A549 (cell line): Measurements from ENCODE around the gene PFDN2. TPM values are rescaled to one million over a fixed set of nuclear protein-coding genes. Genes with fewer than 3 reads are reported as not detected.
"Not testable (repeated sequence)": the region's sequence is repeated elsewhere in the genome, so short reads cannot be mapped to it uniquely, and the experiment has no call there.

Experiments used
- ATAC-seq, 2 experiments: fragments of 200-7000 bp in 1 of 2; fragments of >200 bp in 1 of 2; cut with Nextera tagmentation in 1 of 2; cut with Tn5 transposase in 1 of 2; 3 replicates each; pipeline versions ENCODE4 v1.8.0 to v1.9.1; 2018 to 2020; ENCODE audit warnings: mild to moderate bottlenecking in 1 of 2, moderate library complexity in 1 of 2
- CTCF ChIA-PET: fragments of 300-600 bp; sonication (Branson Sonifier 250); formaldehyde crosslinking; extraction: SDS; loops from one replicate; lab custom pipeline; 2021; ENCODE audit warnings: antibody characterized with exemption, inconsistent platforms; lab: Yijun Ruan, JAX
- POLR2A ChIA-PET: fragments of 350-600 bp; formaldehyde crosslinking; extraction: SDS; loops from one replicate; lab custom pipeline; 2021; ENCODE audit warnings: antibody characterized with exemption, inconsistent platforms; lab: Yijun Ruan, JAX
- DNase-seq, 2 experiments: peaks; one replicate each; pipeline versions ENCODE4 v3.0.0 to v3.0.0-alpha.2; 2011 to 2016; ENCODE audit warnings: low read depth in 1 of 2, low spot score in 1 of 2
- FAIRE-seq: peaks from 2 replicates; lab custom pipeline; 2011; peaks lifted over from hg19 to GRCh38; lab: Jason Lieb, UNC
- H3K27ac ChIP-seq, 2 experiments: fragments of >200 bp; sonication (Bioruptor Twin); formaldehyde crosslinking; 3 replicates each; pipeline ENCODE4 v1.5.1; 2016 to 2017
- H3K4me1 ChIP-seq: fragments of >200 bp; sonication (Bioruptor Twin); formaldehyde crosslinking; 3 replicates; pipeline ENCODE4 v1.6.1; 2016
- H3K4me2 ChIP-seq: fragments of >200 bp; sonication (Bioruptor Twin); formaldehyde crosslinking; 3 replicates; pipeline ENCODE4 v1.6.1; 2016
- H3K4me3 ChIP-seq: fragments of >200 bp; sonication (Bioruptor Twin); formaldehyde crosslinking; 3 replicates; pipeline ENCODE4 v1.5.1; 2016
- H3K9me3 ChIP-seq: fragments of >200 bp; sonication (Bioruptor Twin); formaldehyde crosslinking; 3 replicates; pipeline ENCODE4 v1.6.1; 2016
- BHLHE40 ChIP-seq: IDR thresholded peaks from 2 replicates; pipeline ENCODE4 v1.6.1; 2012; ENCODE audit warnings: low read depth, low read length, inconsistent platforms
- CHD2 ChIP-seq: fragments of 150-350 bp; IDR thresholded peaks from 2 replicates; pipeline ENCODE4 v1.6.1; 2014; ENCODE audit warnings: low read length; ENCODE audit not compliant: partially characterized antibody
- EHF ChIP-seq: fragments of 250-450 bp; sonication (Bioruptor Pico); IDR thresholded peaks from 2 replicates; pipeline ENCODE4 v1.5.0; 2020; ENCODE audit warnings: mild to moderate bottlenecking
- FOSB ChIP-seq: fragments of 250-450 bp; sonication (Bioruptor Pico); IDR thresholded peaks from 2 replicates; pipeline ENCODE4 v1.5.0; 2020; ENCODE audit warnings: mild to moderate bottlenecking, moderate library complexity
- FOSL2 ChIP-seq, 2 experiments: fragments of 450-650 bp in 1 of 2; fragments of >200 bp in 1 of 2; sonication (Bioruptor Twin) in 1 of 2; formaldehyde crosslinking; IDR thresholded peaks; 2 replicates each; pipeline versions ENCODE4 v1.5.0 to v1.6.1; 2016 to 2020; ENCODE audit warnings: mild to moderate bottlenecking in 1 of 2, moderate library complexity in 1 of 2
- GATA3 ChIP-seq: IDR thresholded peaks from 2 replicates; pipeline ENCODE4 v1.6.1; 2012; ENCODE audit warnings: borderline replicate concordance
- HEYL ChIP-seq: fragments of 250-450 bp; sonication (Bioruptor Pico); IDR thresholded peaks from 2 replicates; pipeline ENCODE4 v1.8.0; 2021; ENCODE audit warnings: mild to moderate bottlenecking, moderate library complexity
- HOXB13 ChIP-seq: fragments of 250-450 bp; sonication (Bioruptor Pico); IDR thresholded peaks from 2 replicates; pipeline ENCODE4 v1.5.0; 2020; ENCODE audit warnings: low read depth, mild to moderate bottlenecking, moderate library complexity
- JUNB ChIP-seq: fragments of >200 bp; sonication (Bioruptor Twin); formaldehyde crosslinking; IDR thresholded peaks from 2 replicates; pipeline ENCODE4 v1.6.1; 2016
- MAFK ChIP-seq: fragments of 450-650 bp; IDR thresholded peaks from 2 replicates; pipeline ENCODE4 v1.6.1; 2014; ENCODE audit not compliant: partially characterized antibody
- RAD21 ChIP-seq, 2 experiments: fragments of >200 bp in 1 of 2; sonication (Bioruptor Twin) in 1 of 2; formaldehyde crosslinking in 1 of 2; IDR thresholded peaks in 1 of 2; conservative IDR thresholded peaks in 1 of 2; 2 replicates in 1 of 2; 3 replicates in 1 of 2; pipeline ENCODE4 v1.6.1; 2012 to 2018; ENCODE audit warnings: inconsistent platforms in 1 of 2
- RNF2 ChIP-seq: fragments of 200-600 bp; sonication (generic); IDR thresholded peaks from 2 replicates; pipeline ENCODE4 v1.6.1; 2016; ENCODE audit warnings: low read depth, mild to moderate bottlenecking, antibody characterized with exemption, moderate library complexity, borderline replicate concordance
- SREBF2 ChIP-seq: fragments of 450-650 bp; IDR thresholded peaks from 2 replicates; pipeline ENCODE4 v1.6.1; 2014; ENCODE audit warnings: mild to moderate bottlenecking, moderate library complexity
- ZSCAN20 ChIP-seq: fragments of 250-450 bp; sonication (Bioruptor Pico); IDR thresholded peaks from 2 replicates; pipeline ENCODE4 v1.8.0; 2022; ENCODE audit warnings: mild to moderate bottlenecking, moderate library complexity
- WGBS: methylation state at CpG from one replicate; pipeline ENCODE4 v1.1.6; 2017; ENCODE audit errors: missing lambda C conversion rate; 5-methylcytosine and 5-hydroxymethylcytosine counted together
- polyA plus RNA-seq, 4 experiments: library from polyadenylated mRNA; depleted of rRNA in 3 of 4; stranded (reverse); fragments of >200 nt; fragmentation: RNase III in 1 of 4; extraction: RNeasy Plus Mini Kit Qiagen cat#74134 plus additional on column Dnase treatment in 1 of 4; gene quantifications; 2 replicates in 3 of 4; 3 replicates in 1 of 4; pipeline ENCODE4 v1.2.3, GENCODE V29; 2011 to 2017
- TF ChIP-seq, protein P1 (sequence below): fragments of >200 bp; sonication (Bioruptor Twin); formaldehyde crosslinking; IDR thresholded peaks from 3 replicates; pipeline ENCODE4 v1.5.1; 2016
- TF ChIP-seq, protein P2 (sequence below): fragments of >200 bp; sonication (Bioruptor Twin); formaldehyde crosslinking; IDR thresholded peaks from 2 replicates; pipeline ENCODE4 v1.6.1; 2016
- TF ChIP-seq, protein P3 (sequence below): IDR thresholded peaks from 2 replicates; pipeline ENCODE4 v1.6.1; 2012

Gene PFDN2
- polyA plus RNA-seq, 2 of the 4 experiments (the other 2 are of a cell fraction) = 179 to 187 TPM

DNA sequence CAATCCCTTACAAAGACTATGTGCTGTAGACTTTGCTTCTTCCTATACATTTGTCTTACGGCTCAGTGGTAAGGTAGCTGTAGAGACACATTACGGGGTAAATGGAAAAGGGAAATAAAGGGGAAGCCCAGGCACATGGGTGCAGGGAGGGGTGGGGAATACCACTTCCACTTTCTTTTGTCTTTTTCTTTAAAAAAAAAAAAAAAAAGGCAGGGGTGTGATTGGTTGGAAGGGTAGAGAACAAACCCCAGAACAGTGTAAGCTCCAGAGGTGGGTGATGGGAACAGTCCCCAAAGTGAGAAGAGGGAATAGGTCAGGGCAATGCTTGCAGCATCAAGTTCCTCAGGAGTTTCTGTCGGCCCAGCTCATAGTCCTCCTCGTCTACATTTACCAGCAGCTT, 4.0 kb upstream of the PFDN2 start:
- ChIA-PET POLR2A (interaction anchor here (2.0 kb wide), 1 partner anchor 11 kb away, joined by 10 read pairs; the partner anchor contains the start of gene DEDD), CTCF (interaction anchor here (1.0 to 1.3 kb wide), 4 partner anchors 13 to 253 kb away, joined by 3 to 6 read pairs (median 3); no protein-coding TSS in a partner anchor)
- Histone ChIP-seq H3K27ac (no peak overlapping the region), H3K4me3 (no peak overlapping the region), H3K4me1 (peaks cover 17% of the 10 kb centered on the region), H3K9me3 (no peaks in the 10 kb centered on the region), H3K4me2 (no peak overlapping the region)
- FAIRE-seq (no peak), DNase-seq (no peak), ATAC-seq (no peak)
- TF ChIP-seq HEYL (no peak), MAFK (no peak)
- 83% methylated on average over 4 of the region's 4 CpGs for WGBS

DNA sequence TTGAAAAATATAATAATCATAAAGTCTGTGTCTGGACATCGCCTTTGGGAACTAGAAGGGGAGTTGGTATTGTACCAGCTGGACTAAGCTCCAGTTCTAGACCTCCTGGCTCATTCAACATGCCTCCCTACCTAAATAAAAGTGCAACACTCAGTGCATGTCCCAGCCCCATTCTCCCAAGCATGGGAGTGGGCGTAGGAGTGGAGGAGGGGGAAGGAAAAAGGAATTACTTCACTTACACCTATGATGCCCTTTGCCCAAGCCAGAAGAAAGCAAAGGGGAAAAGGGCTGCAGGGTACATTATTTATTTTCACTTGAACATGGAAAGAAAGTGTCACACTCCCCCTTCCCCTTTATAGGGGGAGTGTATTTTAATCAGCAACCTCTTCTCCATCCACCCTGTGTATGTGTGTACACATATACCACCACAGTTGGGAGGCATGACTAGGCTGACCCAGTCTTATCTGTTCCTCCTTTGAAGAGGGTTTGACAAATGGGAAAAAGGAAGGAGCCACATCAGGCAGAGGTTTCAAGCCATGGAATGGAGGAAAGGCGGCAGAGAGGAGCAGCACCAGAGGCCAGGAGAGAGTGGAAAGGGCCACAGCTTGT, 3.3 kb upstream of the PFDN2 start:
- Histone ChIP-seq H3K4me3 (no peak overlapping the region), H3K9me3 (no peaks in the 10 kb centered on the region), H3K27ac (no peak overlapping the region), H3K4me1 (peaks cover 24% of the 10 kb centered on the region), H3K4me2 (no peak overlapping the region)
- CTCF ChIA-PET = interaction anchor here (1.0 to 1.3 kb wide), 3 partner anchors 50 to 254 kb away, joined by 3 to 6 read pairs (median 3); no protein-coding TSS in a partner anchor
- 94% methylated on average over 3 of the region's 3 CpGs for WGBS
- no peak for TF ChIP-seq FOSL2 (IDR thresholded peaks at IDR 0.05)
- TF ChIP-seq FOSL2 (CRISPR knock-in tag; IDR thresholded peaks at IDR 0.05) = no peak
- no peak for TF ChIP-seq HOXB13
- no peak for TF ChIP-seq CHD2
- ATAC-seq (no peak), DNase-seq (no peak), FAIRE-seq (no peak)
- POLR2A ChIA-PET = interaction anchor here (2.0 kb wide), 1 partner anchor 11 kb away, joined by 10 read pairs; the partner anchor contains the start of gene DEDD

DNA sequence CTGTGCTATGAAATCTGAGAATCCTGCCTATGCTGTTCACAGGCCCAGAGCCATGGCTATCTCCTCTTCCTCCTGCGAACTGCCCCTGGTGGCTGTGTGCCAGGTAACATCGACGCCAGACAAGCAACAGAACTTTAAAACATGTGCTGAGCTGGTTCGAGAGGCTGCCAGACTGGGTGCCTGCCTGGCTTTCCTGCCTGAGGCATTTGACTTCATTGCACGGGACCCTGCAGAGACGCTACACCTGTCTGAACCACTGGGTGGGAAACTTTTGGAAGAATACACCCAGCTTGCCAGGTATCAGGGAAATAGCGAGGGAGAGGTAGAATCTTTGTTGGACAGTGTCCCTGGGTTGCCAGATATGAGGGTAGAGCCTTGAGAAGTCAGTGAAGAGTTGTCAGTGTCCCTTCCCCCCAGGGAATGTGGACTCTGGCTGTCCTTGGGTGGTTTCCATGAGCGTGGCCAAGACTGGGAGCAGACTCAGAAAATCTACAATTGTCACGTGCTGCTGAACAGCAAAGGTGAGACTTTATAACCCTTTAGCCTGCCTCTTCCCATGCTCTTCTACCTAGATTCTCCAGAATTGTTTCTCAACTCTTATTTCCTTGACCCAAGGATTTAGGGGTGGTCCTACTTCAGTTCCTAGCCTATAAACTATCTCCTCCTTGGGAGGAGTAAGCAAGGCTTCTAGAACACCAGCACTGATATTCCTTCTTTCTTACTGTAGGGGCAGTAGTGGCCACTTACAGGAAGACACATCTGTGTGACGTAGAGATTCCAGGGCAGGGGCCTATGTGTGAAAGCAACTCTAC, 1.5 kb upstream of the PFDN2 start:
- ChIA-PET POLR2A (no interaction called here), CTCF (interaction anchor here (6.1 kb wide), 1 partner anchor 21 kb away, joined by 40 read pairs; the partner anchor contains the start of gene KLHDC9)
- no peak for FAIRE-seq
- H3K9me3 ChIP-seq = no peaks in the 10 kb centered on the region
- TF ChIP-seq, protein P1, sequence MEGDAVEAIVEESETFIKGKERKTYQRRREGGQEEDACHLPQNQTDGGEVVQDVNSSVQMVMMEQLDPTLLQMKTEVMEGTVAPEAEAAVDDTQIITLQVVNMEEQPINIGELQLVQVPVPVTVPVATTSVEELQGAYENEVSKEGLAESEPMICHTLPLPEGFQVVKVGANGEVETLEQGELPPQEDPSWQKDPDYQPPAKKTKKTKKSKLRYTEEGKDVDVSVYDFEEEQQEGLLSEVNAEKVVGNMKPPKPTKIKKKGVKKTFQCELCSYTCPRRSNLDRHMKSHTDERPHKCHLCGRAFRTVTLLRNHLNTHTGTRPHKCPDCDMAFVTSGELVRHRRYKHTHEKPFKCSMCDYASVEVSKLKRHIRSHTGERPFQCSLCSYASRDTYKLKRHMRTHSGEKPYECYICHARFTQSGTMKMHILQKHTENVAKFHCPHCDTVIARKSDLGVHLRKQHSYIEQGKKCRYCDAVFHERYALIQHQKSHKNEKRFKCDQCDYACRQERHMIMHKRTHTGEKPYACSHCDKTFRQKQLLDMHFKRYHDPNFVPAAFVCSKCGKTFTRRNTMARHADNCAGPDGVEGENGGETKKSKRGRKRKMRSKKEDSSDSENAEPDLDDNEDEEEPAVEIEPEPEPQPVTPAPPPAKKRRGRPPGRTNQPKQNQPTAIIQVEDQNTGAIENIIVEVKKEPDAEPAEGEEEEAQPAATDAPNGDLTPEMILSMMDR = peak; percentile 23; the same call in 2 of the 3 replicates
- TF ChIP-seq, protein P2, sequence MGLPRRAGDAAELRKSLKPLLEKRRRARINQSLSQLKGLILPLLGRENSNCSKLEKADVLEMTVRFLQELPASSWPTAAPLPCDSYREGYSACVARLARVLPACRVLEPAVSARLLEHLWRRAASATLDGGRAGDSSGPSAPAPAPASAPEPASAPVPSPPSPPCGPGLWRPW = no peak
- TF ChIP-seq SREBF2 (no peak), BHLHE40 (no peak), JUNB (no peak), MAFK (no peak), GATA3 (no peak), RAD21 (conservative IDR thresholded peaks at IDR 0.05 in 1 of 2, IDR thresholded peaks at IDR 0.05 in 1 of 2) (0 out of 5 replicates have a peak, but pooled peaks of 1 of the 2 experiments have one; percentile 9), HOXB13 (no peak), EHF (CRISPR knock-in tag) (no peak), ZSCAN20 (CRISPR knock-in tag) (no peak), FOSB (CRISPR knock-in tag) (peak; percentile 45; the same call in 1 of the 2 replicates), RNF2 (no peak)
- TF ChIP-seq, protein P3, sequence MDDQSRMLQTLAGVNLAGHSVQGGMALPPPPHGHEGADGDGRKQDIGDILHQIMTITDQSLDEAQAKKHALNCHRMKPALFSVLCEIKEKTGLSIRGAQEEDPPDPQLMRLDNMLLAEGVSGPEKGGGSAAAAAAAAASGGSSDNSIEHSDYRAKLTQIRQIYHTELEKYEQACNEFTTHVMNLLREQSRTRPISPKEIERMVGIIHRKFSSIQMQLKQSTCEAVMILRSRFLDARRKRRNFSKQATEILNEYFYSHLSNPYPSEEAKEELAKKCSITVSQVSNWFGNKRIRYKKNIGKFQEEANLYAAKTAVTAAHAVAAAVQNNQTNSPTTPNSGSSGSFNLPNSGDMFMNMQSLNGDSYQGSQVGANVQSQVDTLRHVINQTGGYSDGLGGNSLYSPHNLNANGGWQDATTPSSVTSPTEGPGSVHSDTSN = no peak
- H3K4me3 ChIP-seq = peak overlapping the region; percentile 83; the same call in 2 of the 3 replicates
- H3K4me1 ChIP-seq = peaks cover 42% of the 10 kb centered on the region
- H3K27ac ChIP-seq = peak overlapping the region; percentile 87 to 97; a peak in 5 of 6 replicates
- ATAC-seq = peak; percentile 77 to 81
- WGBS = 69% methylated on average over 10 of the region's 10 CpGs
- peak overlapping the region; percentile 91 for H3K4me2 ChIP-seq
- DNase-seq = peak; percentile 85 to 89

DNA sequence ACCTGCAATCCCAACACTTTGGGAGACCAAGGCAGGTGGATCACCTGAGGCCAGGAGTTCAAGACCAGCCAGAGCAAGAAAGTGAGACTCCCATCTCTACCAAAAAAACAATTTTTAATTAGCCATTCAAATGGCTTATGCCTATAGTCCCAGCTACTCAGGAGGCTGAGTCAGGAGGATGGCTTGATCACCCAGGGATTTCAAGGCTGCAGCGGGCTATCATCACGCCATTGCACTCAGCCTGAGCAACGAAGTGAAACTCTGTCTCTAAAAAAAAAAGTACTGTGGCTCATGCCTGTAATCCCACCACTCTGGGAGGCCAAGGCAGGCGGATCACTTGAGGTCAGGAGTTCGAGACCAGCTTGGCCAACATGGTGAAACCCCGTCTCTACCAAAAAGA, 1.9 kb downstream of the PFDN2 start:
- ChIA-PET POLR2A (interaction anchor here (0.8 kb wide), 1 partner anchor 50 kb away, joined by 3 read pairs; the partner anchor contains the start of gene PPOX), CTCF (interaction anchor here (0.6 to 6.1 kb wide), 3 partner anchors 10 to 43 kb away, joined by 3 to 40 read pairs (median 5); partner anchors contain the start of genes KLHDC9 and USP21)
- not testable (repeated sequence) for FAIRE-seq, DNase-seq, H3K4me3 ChIP-seq, H3K9me3 ChIP-seq, ATAC-seq
- Histone ChIP-seq H3K27ac (peak overlapping the region; percentile 58 to 97; a peak in 5 of 6 replicates), H3K4me2 (peak overlapping the region; percentile 70), H3K4me1 (peaks cover 59% of the 10 kb centered on the region)
- WGBS = 86% methylated on average over 5 of the region's 6 CpGs
